Left renal pelvis (tissue), 4 donors: Measurements from ENCODE around the gene C4BPA. TPM values are rescaled to one million over a fixed set of nuclear protein-coding genes. Genes with fewer than 3 reads are reported as not detected.

Source experiments
- DNase-seq, 4 donors: peaks; one replicate each; pipeline ENCODE4 v3.0.0-alpha.2; 2013; ENCODE audit warnings: low read depth in 4 of 4, low spot score in 3 of 4
- polyA plus RNA-seq, 4 donors: library from polyadenylated mRNA; unstranded; fragments of 120-200 nt; gene quantifications; one replicate each; pipeline ENCODE4 v1.2.1, GENCODE V29; 2013; ENCODE audit not compliant: insufficient read length in 4 of 4

C4BPA gene
- polyA plus RNA-seq, 4 donors, result 0.33 to 0.64 (median 0.46) TPM

GRCh38 chr1:207174913-207175312 is 70.9 kb downstream of the C4BPA start:
- no peak for DNase-seq

DNA sequence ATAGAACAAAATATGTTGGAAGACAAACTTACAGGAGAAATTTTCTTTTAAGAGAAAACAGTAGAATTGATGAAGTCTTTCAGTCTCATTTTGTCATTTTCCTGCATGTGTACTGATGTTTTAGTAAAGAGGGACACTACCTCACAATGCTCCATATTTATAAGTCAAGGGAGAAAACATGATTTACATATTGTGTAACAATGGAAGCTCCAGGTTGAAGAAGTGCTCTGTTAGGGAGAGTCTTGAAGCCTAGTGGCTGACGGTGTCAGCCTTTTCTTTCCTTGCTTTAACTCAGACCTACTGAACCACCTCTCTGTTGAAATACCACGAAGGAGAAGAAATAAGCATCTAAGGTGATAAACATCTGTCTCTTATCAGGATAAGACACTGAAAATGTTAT is 75.0 kb downstream of the C4BPA start:
- no peak for DNase-seq

DNA sequence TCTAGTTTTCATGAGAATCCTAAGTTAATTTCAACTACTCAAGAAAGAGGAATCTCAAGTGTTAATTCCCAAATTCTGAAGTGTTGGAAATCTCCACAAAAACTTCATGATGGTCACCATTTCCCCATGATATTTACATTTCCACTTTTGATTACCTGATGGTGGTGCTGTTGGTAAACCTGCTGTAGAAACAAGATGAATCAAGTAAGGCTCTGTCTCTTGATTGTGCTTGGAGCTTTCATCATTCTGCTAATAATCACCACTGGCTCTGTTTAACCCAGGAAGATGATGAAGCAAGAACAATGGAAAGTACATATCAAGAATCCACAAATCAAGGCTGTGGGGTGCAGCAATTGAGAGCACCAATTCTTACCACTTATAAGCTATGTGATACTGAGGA is 77.8 kb downstream of the C4BPA start:
- no peak for DNase-seq

GRCh38 chr1:207186503-207186902 is 82.5 kb downstream of the C4BPA start:
- DNase-seq, result no peak

- no peak for DNase-seq
These were observed 84.9 kb downstream of the C4BPA start for GRCh38 chr1:207188901-207189300.

DNA sequence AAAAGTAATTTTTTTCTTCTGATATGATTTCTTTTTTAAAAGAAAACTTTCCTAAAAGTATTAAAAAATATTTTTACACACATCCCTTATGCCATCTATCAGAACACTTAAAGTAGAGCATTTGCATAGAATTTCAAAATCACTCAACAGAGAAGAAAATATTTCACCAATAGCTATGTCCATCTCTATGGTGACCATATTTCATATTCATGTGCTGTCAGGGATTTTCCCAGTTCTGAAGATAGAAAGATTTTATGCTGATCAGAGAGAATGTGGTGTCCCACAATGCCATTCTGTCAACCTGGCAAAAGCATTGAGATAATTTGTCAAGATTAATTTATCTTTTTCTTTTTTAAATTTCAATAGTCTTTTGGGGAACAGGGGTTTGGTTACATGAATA is 87.0 kb downstream of the C4BPA start:
- no peak for DNase-seq

GRCh38 chr1:207191776-207192175 is 87.7 kb downstream of the C4BPA start:
- DNase-seq, result no peak

DNA sequence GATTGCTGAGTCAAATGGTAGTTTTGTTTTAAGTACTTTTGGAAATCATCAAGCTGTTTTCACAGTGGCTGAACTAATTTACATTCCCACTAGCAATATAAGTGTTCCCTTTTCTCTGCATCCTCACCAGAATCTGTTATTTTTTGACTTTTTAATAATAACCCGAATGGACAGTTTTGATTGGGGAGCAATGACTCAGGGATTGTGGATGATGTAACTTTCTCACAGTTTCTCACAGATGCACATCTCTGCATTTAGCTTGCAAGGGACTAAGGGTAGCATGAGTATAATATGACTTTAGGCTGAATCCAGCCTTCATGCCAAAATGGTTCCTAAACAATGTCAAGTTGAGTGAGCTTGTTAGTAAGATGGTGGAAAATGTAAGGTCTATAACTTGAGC is 90.2 kb downstream of the C4BPA start:
- DNase-seq, result no peak

Other genes starting within 250 kb of the C4BPA start
- not detected for gene IL20, start 238.6 kb upstream of the C4BPA start, polyA plus RNA-seq
- gene IL24, start 206.8 kb upstream of the C4BPA start, polyA plus RNA-seq, result under 1 TPM; 0.25 to 0.52 (median 0.38) TPM
- gene FCMR, start 182.3 kb upstream of the C4BPA start, polyA plus RNA-seq, result 1 to 10 TPM; 2.0 to 2.3 (median 2.2) TPM
- gene PIGR, start 157.8 kb upstream of the C4BPA start, polyA plus RNA-seq, result 1 to 10 TPM in 2 of 4 donors, under 1 TPM in 2; 0.46 to 2.6 (median 1.2) TPM
- 10 to 100 TPM in 1 of 4 donors, 1 to 10 TPM in 2, under 1 TPM in 1; 0.15 to 14.9 (median 7.8) TPM for gene FCAMR, start 133.8 kb upstream of the C4BPA start, polyA plus RNA-seq
- 10 to 100 TPM in 3 of 4 donors, under 1 TPM in 1; 0.46 to 29.0 (median 21.5) TPM for gene C1orf116, start 71.5 kb upstream of the C4BPA start, polyA plus RNA-seq
- 10 to 100 TPM in 3 of 4 donors, 1 to 10 TPM in 1; 9.9 to 18.8 (median 14.4) TPM for gene YOD1, start 53.0 kb upstream of the C4BPA start, polyA plus RNA-seq
- 10 to 100 TPM in 3 of 4 donors, 1 to 10 TPM in 1; 8.5 to 19.1 (median 16.9) TPM for gene PFKFB2, start 51.0 kb upstream of the C4BPA start, polyA plus RNA-seq
- gene C4BPB, start 15.4 kb upstream of the C4BPA start, polyA plus RNA-seq, result 1 to 10 TPM in 1 of 4 donors, under 1 TPM in 3; 0.47 to 1.1 (median 0.61) TPM
- gene CD55, start 217.4 kb downstream of the C4BPA start, polyA plus RNA-seq, result 10 to 100 TPM; 48.6 to 68.5 (median 58.6) TPM